ENCODE measurements around the gene TACC3. TPM values are rescaled to one million over a fixed set of nuclear protein-coding genes. Genes with fewer than 3 reads are reported as not detected.
A peak's percentile ranks its signal among the peaks of the same experiment; 100 is the strongest.

TACC3 gene
- total RNA-seq, 1 experiment from 2014 or later, result 156 TPM

DNA sequence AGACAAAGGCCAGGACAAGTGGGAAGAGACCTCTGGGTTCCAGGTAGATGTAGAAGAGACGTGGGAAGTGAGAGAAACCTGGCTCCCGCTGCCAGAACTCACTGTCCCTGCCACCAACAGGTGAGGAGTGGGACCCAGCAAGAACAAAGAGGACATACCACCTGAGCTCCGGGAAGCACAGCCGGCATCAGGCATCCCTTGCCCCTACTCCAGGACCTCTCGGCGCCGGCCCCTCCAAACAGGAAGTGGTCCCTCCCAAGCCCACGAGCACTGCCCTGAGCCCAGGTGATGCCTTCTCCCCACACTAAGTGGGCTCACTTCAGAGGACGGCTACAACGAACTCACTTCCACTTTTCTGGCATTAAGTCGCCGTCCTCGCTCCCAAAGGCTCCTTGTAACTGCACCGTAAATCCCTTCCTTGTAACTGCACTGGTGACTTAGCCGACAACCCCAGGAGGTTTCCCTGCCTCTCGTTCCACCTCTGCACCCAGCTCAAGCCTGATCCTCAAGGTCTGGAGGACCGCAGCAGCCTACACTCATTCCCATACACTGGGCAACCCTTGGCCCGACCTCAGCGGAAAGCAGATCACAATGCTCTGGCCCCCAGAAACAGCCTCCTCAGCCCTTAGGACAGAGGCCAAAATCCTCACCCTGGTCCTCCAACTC, 46.1 kb upstream of the TACC3 start:
- Histone ChIP-seq H3K23me2 (ENCODE audit: insufficient read length, low read depth, low read length, poor library complexity, severe bottlenecking) (no peaks in the 10 kb centered on the region), H3K4ac (ENCODE audit: low read depth, low read length) (no peak overlapping the region), H2BK20ac (ENCODE audit: low read depth, low read length, poor library complexity, severe bottlenecking) (no peak overlapping the region), H2BK12ac (ENCODE audit: insufficient read length, low read depth, low read length) (no peak overlapping the region), H3K56ac (ENCODE audit: insufficient read length, low read depth, low read length) (no peak overlapping the region), H4K8ac (replicated peaks; ENCODE audit: insufficient read length, low read depth, low read length) (no peak overlapping the region), H3K9me3 (ENCODE audit: control insufficient read depth, low read depth, low read length) (no peaks in the 10 kb centered on the region), H3K14ac (ENCODE audit: insufficient read depth, low read length) (0 out of 2 replicates have a peak overlapping the region, but pooled peaks have one; percentile 55), H2AFZ (ENCODE audit: low read length) (no peak overlapping the region), H2BK120ac (ENCODE audit: low read depth, low read length, poor library complexity, severe bottlenecking) (no peak overlapping the region), H3K79me2 (ENCODE audit: insufficient read depth, low read length) (no peaks in the 10 kb centered on the region), H3K27ac (ENCODE audit: insufficient read length, low read depth, low read length) (no peak overlapping the region), H2AK5ac (ENCODE audit: insufficient read length, low read length) (no peak overlapping the region), H3K23ac (ENCODE audit: insufficient read length, low read depth, low read length) (no peak overlapping the region), H4K91ac (ENCODE audit: insufficient read length, low read depth, low read length) (no peak overlapping the region), H4K5ac (ENCODE audit: insufficient read length, low read depth, low read length) (no peak overlapping the region), H4K20me1 (ENCODE audit: control insufficient read depth, insufficient read depth, insufficient read length) (no peaks in the 10 kb centered on the region), H3K9ac (ENCODE audit: extremely low read depth, insufficient read length, low read length) (no peak overlapping the region), H3K27me3 (ENCODE audit: insufficient read depth, low read length) (no peaks in the 10 kb centered on the region), H3K79me1 (ENCODE audit: insufficient read depth, low read depth, low read length, poor library complexity, severe bottlenecking) (no peaks in the 10 kb centered on the region), H3K18ac (ENCODE audit: insufficient read length, low read depth, low read length) (no peak overlapping the region), H3T11ph (ENCODE audit: low read length) (no peak overlapping the region), H2BK15ac (ENCODE audit: low read depth, low read length) (no peak overlapping the region), H3K4me2 (ENCODE audit: insufficient read depth, insufficient read length, low read length) (no peak overlapping the region), H3K4me1 (ENCODE audit: insufficient read depth, low read length) (no peaks in the 10 kb centered on the region), H2BK5ac (ENCODE audit: insufficient read length, low read length) (no peak overlapping the region)
- no peak for DNase-seq
- Mint-ChIP-seq H3K4me3 (no peak overlapping the region), H3K4me1 (peaks cover 0 to 10% of the 10 kb centered on the region in 2 experiments; a peak in 3 of 4 replicates), H3K36me3 (ENCODE audit: insufficient read depth in 1 of 3, low read depth in 3 of 3) (0 out of 7 replicates have a peak, but pooled peaks cover 0 to 2% (median 0%) of the 10 kb centered on the region in 3 experiments), H3K27me3 (ENCODE audit: low read depth) (peaks cover 5% of the 10 kb centered on the region), H3K27ac (peak overlapping the region; percentile 14 to 83 (median 49); a peak in 4 of 7 replicates), H3K9me3 (no peaks in the 10 kb centered on the region; a peak in 1 of 5 replicates)
- WGBS (ENCODE audit: extremely low coverage, insufficient read length, low lambda C conversion rate), result no CpG with 5 or more reads among the region's 19 CpGs
- TF ChIP-seq, protein P1, sequence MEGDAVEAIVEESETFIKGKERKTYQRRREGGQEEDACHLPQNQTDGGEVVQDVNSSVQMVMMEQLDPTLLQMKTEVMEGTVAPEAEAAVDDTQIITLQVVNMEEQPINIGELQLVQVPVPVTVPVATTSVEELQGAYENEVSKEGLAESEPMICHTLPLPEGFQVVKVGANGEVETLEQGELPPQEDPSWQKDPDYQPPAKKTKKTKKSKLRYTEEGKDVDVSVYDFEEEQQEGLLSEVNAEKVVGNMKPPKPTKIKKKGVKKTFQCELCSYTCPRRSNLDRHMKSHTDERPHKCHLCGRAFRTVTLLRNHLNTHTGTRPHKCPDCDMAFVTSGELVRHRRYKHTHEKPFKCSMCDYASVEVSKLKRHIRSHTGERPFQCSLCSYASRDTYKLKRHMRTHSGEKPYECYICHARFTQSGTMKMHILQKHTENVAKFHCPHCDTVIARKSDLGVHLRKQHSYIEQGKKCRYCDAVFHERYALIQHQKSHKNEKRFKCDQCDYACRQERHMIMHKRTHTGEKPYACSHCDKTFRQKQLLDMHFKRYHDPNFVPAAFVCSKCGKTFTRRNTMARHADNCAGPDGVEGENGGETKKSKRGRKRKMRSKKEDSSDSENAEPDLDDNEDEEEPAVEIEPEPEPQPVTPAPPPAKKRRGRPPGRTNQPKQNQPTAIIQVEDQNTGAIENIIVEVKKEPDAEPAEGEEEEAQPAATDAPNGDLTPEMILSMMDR (conservative IDR thresholded peaks at IDR 0.05), result no peak
